ENCODE results near the gene FAM184B. TPM values are rescaled to one million over a fixed set of nuclear protein-coding genes. Genes with fewer than 3 reads are reported as not detected.

The FAM184B gene
- total RNA-seq = not detected

DNA sequence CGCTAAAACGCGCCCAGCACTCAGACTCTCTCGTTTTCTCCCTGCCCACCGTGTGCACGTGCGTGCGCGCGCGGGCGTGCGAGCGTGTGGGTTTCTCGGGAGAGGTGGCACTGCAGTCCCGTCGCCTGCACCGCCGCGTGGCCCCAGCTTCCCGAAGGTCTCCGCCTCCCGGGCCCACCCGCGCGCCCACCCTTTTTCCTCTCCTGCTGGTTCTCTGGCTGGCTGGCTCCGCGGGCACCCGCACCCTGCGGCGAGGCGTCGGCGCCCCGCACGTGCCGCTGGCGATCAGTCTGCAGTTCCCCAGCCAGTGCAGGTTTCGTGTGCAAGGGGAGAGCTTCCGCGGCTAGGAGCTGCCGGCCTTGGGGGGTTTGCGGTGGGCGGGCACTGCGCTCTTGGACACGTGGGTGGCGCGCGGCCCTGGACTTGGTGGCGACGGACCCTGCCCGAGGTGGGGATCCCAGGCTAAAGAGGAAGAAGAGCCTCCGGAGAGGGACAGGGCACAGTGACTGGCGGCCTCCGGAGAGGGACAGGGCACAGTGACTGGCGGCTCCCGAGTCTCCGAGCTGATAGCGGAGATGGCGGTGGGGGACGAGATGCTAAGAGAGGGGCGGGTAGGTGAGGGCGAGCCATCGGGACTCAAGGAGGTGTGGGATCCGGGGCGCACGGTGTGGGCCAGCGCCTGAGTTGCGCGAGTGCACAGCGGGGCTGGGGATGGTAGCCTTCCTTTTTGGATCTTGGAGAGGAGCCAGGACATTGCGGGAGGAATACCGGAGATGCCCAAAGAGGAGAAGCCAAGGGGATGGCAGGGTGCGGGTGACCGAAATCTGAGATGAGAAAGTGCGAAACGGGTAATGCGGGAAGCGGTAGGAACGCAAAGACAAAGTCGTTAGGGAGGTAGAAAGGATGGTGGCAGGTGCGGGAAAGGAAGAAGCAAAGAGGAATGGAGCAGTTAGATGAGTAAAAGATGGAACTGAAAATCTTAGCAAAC lies at the start of gene FAM184B:
Gene FAM184B, minus strand, starts transcription at position 322 of the 988 bp plus-strand sequence. CDS start 322 bp downstream, outside the sequence.
- no peak for DNase-seq
- no peaks in the 10 kb centered on the region for H3K27me3 ChIP-seq
- H3K27ac ChIP-seq = no peak within 1 kb of the TSS
- no peaks in the 10 kb centered on the region for H3K9me3 ChIP-seq
- no peak for TF ChIP-seq POLR2A (IDR thresholded peaks at IDR 0.05)
- TF ChIP-seq, protein P1, sequence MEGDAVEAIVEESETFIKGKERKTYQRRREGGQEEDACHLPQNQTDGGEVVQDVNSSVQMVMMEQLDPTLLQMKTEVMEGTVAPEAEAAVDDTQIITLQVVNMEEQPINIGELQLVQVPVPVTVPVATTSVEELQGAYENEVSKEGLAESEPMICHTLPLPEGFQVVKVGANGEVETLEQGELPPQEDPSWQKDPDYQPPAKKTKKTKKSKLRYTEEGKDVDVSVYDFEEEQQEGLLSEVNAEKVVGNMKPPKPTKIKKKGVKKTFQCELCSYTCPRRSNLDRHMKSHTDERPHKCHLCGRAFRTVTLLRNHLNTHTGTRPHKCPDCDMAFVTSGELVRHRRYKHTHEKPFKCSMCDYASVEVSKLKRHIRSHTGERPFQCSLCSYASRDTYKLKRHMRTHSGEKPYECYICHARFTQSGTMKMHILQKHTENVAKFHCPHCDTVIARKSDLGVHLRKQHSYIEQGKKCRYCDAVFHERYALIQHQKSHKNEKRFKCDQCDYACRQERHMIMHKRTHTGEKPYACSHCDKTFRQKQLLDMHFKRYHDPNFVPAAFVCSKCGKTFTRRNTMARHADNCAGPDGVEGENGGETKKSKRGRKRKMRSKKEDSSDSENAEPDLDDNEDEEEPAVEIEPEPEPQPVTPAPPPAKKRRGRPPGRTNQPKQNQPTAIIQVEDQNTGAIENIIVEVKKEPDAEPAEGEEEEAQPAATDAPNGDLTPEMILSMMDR (IDR thresholded peaks at IDR 0.05) = no peak
- WGBS, 2 donors = 5 to 10% methylated on average over 40 to 42 of the region's 82 CpGs
- H3K4me3 ChIP-seq (replicated peaks in 1 of 3) = peak within 1 kb of the TSS in 1 of 3 donors; percentile 8
- H3K36me3 ChIP-seq = no peaks in the 10 kb centered on the region
- intact Hi-C loops (cut with DNase I) = no loop called here
- H3K4me1 ChIP-seq = peaks cover 12% of the 10 kb centered on the region in 2 donors

DNA sequence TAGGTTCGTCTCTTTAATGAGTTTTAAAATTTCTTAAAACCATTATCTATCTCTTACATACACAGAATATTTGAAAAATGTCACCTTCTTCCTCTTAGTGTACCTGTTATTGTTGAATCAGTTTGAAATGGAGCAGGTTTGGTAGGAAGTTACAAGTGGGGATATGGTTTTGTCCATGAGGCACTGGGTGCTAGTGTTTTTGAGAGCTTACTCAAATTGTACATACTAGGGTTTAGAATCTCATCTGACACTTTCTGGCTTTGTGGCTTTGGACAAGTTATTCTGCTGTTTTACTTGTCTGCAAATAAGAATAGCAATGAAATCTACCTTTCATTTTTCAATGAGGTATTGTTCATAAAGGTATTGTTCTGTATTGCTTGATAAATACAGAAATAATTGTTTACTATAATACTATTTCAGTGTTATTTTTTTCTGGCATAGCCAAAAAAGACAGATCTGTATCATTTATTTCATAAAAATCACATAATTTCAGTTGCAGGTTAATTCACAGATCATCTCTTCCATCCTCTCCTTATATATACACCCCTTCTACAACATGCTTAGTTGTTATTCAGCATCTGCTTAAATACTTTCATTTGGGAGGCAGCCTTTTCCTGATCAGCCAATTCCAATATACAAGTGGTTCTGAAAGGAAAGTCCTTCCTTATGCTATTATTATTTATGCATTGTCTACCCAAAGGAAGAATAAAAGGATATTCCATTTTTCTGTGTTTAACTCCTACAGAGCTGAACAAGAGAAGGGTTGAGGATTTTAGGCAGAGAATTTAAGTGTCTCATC lies 42.6 kb upstream of the FAM184B start:
- Histone ChIP-seq H3K4me3 (replicated peaks in 1 of 3) (no peak overlapping the region), H3K27me3 (no peaks in the 10 kb centered on the region), H3K9me3 (no peaks in the 10 kb centered on the region), H3K4me1 (no peaks in the 10 kb centered on the region), H3K36me3 (no peaks in the 10 kb centered on the region), H3K27ac (no peak overlapping the region)
- 86 to 93% methylated on average over 1 of the region's 1 CpG for WGBS, 2 donors
- no peak for TF ChIP-seq POLR2A (IDR thresholded peaks at IDR 0.05)
- TF ChIP-seq, protein P1 (IDR thresholded peaks at IDR 0.05) = no peak
- DNase-seq = no peak
- intact Hi-C loops (cut with DNase I) = no loop called here

DNA sequence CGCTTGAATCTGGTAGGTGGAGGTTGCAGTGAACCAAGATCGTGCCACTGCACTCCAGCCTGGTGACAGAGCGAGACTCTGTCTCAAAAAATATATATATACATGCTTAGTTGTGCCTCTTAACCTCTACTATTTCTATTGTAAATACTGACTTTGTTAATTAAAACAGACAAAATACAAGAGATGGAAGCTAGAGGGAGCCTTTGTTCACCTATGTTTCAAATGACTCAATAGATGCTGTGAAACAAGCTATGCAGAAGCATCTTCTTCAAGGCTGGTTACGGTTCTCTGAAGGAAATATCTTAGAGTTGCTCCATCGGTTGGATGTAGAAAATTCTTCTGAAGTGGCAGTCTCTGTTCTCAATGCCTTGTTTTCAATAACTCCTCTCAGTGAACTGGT lies 35.6 kb upstream of the FAM184B start:
- Histone ChIP-seq H3K36me3 (no peaks in the 10 kb centered on the region), H3K4me1 (no peaks in the 10 kb centered on the region), H3K27ac (no peak overlapping the region), H3K27me3 (no peaks in the 10 kb centered on the region), H3K4me3 (replicated peaks in 1 of 3) (no peak overlapping the region), H3K9me3 (no peaks in the 10 kb centered on the region)
- 60 to 72% methylated on average over 5 of the region's 5 CpGs for WGBS, 2 donors
- intact Hi-C loops (cut with DNase I) = loop anchor here (10.0 kb wide), 1 partner anchor 778 kb away; no protein-coding TSS in a partner anchor
- DNase-seq = no peak
- TF ChIP-seq, protein P1 (IDR thresholded peaks at IDR 0.05) = peak in 4 of 6 experiments; percentile 35 to 64 (median 50)
- TF ChIP-seq POLR2A (IDR thresholded peaks at IDR 0.05) = no peak

DNA sequence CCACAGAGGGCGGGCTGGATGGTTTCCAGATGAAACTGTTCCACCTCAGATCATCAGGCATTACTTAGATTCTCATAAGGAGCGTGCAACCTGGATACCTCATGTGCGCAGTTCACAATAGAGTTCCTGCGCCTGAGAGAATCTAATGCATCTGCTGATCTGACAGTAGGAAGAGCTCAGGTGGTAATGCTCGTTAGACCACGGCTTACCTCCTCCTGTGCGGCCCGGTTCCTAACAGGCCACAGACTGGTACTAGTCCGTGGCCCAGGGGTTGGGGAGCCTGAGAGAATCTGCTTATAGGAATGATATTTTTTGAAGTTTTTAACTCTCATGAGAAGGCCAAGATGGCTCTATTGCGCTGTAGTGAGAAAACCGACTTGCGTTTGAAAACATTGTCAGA lies 34.7 kb upstream of the FAM184B start:
- DNase-seq = no peak
- H3K27ac ChIP-seq = no peak overlapping the region
- TF ChIP-seq, protein P1 (IDR thresholded peaks at IDR 0.05) = no peak
- TF ChIP-seq POLR2A (IDR thresholded peaks at IDR 0.05) = no peak
- intact Hi-C loops (cut with DNase I) = loop anchor here (10.0 kb wide), 1 partner anchor 779 kb away; no protein-coding TSS in a partner anchor
- peaks cover 4% of the 10 kb centered on the region in 2 donors for H3K4me1 ChIP-seq
- no peaks in the 10 kb centered on the region for H3K27me3 ChIP-seq
- no peak overlapping the region for H3K4me3 ChIP-seq (replicated peaks in 1 of 3)
- WGBS, 2 donors = 96 to 97% methylated on average over 12 of the region's 12 CpGs
- H3K9me3 ChIP-seq = no peaks in the 10 kb centered on the region
- H3K36me3 ChIP-seq = no peaks in the 10 kb centered on the region
